CD4-positive, alpha-beta memory T cell (primary cell): ENCODE results near the gene MTHFD2L. TPM values are rescaled to one million over a fixed set of nuclear protein-coding genes. Genes with fewer than 3 reads are reported as not detected.

Experiments
- CTCF ChIA-PET: fragments of 350-600 bp; sonication (Branson Sonifier 250); formaldehyde crosslinking; loops from one replicate; lab custom pipeline; 2021; ENCODE audit warnings: inconsistent platforms; ENCODE audit not compliant: partially characterized antibody; lab: Charles Lee
- POLR2A ChIA-PET: fragments of 350-600 bp; sonication (Branson Sonifier 250); formaldehyde crosslinking; loops from one replicate; lab custom pipeline; 2021; ENCODE audit not compliant: partially characterized antibody; lab: Charles Lee
- DNase-seq, 5 donors: peaks; one replicate each; pipeline versions ENCODE4 v3.0.0 to v3.0.0-alpha.2; 2020 to 2022; ENCODE audit warnings: mixed read lengths in 1 of 5
- H3K27ac ChIP-seq: one replicate; pipeline ENCODE4 v1.7.0; 2013; ENCODE audit warnings: low read depth, low read length
- H3K27me3 ChIP-seq: 2 replicates; pipeline ENCODE4 v1.7.0; 2013; ENCODE audit warnings: mild to moderate bottlenecking, low read length, moderate library complexity; ENCODE audit not compliant: insufficient read depth
- H3K36me3 ChIP-seq: 2 replicates; pipeline ENCODE4 v1.7.0; 2013; ENCODE audit warnings: mild to moderate bottlenecking, low read length, moderate library complexity; ENCODE audit not compliant: insufficient read depth
- H3K4me1 ChIP-seq: 2 replicates; pipeline ENCODE4 v1.7.0; 2013; ENCODE audit warnings: mild to moderate bottlenecking, low read length, moderate library complexity; ENCODE audit not compliant: insufficient read depth
- H3K4me3 ChIP-seq, 2 donors: one replicate each; pipeline ENCODE4 v1.7.0; 2013; ENCODE audit warnings: low read length in 2 of 2, mild to moderate bottlenecking in 1 of 2
- H3K9me3 ChIP-seq, 2 donors: one replicate each; pipeline ENCODE4 v1.7.0; 2013; ENCODE audit warnings: low read length in 2 of 2, control low read depth in 1 of 2; ENCODE audit not compliant: control insufficient read depth in 1 of 2
- H3K27ac Mint-ChIP-seq, 7 donors: one replicate each; pipeline ENCODE4 v1.8.0; 2020 to 2021; ENCODE audit warnings: mixed read lengths in 7 of 7, mild to moderate bottlenecking in 6 of 7, inconsistent platforms in 3 of 7, moderate library complexity in 3 of 7
- H3K27me3 Mint-ChIP-seq, 2 donors: one replicate each; pipeline ENCODE4 v1.8.0; 2020 to 2021; ENCODE audit warnings: mixed read lengths in 2 of 2
- H3K36me3 Mint-ChIP-seq, 2 donors: one replicate each; pipeline ENCODE4 v1.8.0; 2020 to 2021; ENCODE audit warnings: mixed read lengths in 2 of 2, inconsistent platforms in 1 of 2, mild to moderate bottlenecking in 1 of 2
- H3K4me1 Mint-ChIP-seq, 4 donors: one replicate each; pipeline ENCODE4 v1.8.0; 2020 to 2021; ENCODE audit warnings: mixed read lengths in 4 of 4, mild to moderate bottlenecking in 1 of 4
- H3K4me3 Mint-ChIP-seq, 8 donors: one replicate each; pipeline ENCODE4 v1.8.0; 2020 to 2021; ENCODE audit warnings: mixed read lengths in 8 of 8, mild to moderate bottlenecking in 7 of 8, moderate library complexity in 6 of 8, inconsistent platforms in 3 of 8
- H3K9me3 Mint-ChIP-seq, 8 donors: one replicate each; pipeline ENCODE4 v1.8.0; 2020 to 2021; ENCODE audit warnings: mixed read lengths in 8 of 8, mild to moderate bottlenecking in 5 of 8, inconsistent platforms in 3 of 8, moderate library complexity in 1 of 8
- intact Hi-C: fragments of 100-400 bp; cut with micrococcal nuclease; formaldehyde crosslinking; loops from one replicate; pipeline ENCODE4 v1.15.1; 2023
- polyA plus RNA-seq, 2 donors: library from polyadenylated mRNA; unstranded; fragments of 300-500 nt; fragmentation: Illumina TruSeq; gene quantifications; one replicate each; pipeline ENCODE4 v1.2.3, GENCODE V29; 2021
- total RNA-seq, 2 experiments: library from RNA; stranded (reverse); gene quantifications; one replicate each; pipeline ENCODE4 v1.2.3, GENCODE V29; 2021

MTHFD2L gene
- total and polyA plus RNA-seq, 4 experiments from 2014 or later: 3.6 to 7.6 (median 6.0) TPM

DNA sequence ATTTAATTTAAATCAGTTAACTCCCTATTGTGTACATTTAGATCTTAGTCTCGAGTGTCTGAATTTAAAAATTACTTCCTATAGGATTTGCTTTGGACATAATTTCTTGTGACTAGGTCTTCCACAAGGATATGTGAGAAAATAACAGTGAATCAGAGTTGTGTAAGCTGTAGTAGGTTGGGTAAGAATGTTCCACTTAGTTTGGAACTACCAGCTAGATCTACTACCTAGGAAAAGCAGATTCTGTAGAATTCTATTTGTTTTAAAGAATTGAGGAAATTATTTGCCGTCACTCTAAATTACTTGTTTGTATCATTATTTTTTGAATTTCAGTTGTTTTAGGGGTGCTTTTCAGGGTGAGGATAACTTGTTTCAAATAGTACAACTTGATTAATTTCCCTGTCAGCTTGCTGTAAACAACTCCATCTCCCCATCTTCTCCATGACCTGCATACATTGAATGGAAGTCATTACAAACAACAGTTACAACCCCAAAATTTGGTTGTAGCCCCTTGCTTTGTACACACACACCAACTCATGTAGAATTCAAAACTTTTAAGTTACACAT lies 1.3 kb downstream of the MTHFD2L start:
- Histone ChIP-seq H3K4me3 (no peak overlapping the region), H3K27ac (no peak overlapping the region), H3K9me3 (no peaks in the 10 kb centered on the region), H3K36me3 (no peaks in the 10 kb centered on the region), H3K4me1 (peaks cover 17% of the 10 kb centered on the region), H3K27me3 (no peaks in the 10 kb centered on the region)
- POLR2A ChIA-PET: no interaction called here
- H3K36me3 Mint-ChIP-seq: peaks cover 18 to 21% of the 10 kb centered on the region in 2 donors
- peaks cover 13 to 27% (median 17%) of the 10 kb centered on the region in 4 donors for H3K4me1 Mint-ChIP-seq
- CTCF ChIA-PET: no interaction called here
- H3K9me3 Mint-ChIP-seq: peaks cover 0 to 2% (median 0%) of the 10 kb centered on the region in 8 donors
- peak overlapping the region; percentile 89 to 95 (median 92) for H3K4me3 Mint-ChIP-seq
- no peak for DNase-seq
- peak overlapping the region in 4 of 7 donors; percentile 44 to 95 (median 54) for H3K27ac Mint-ChIP-seq
- no peaks in the 10 kb centered on the region for H3K27me3 Mint-ChIP-seq
- intact Hi-C loops: loop anchor here (2.0 to 5.0 kb wide), 3 partner anchors 288 to 1356 kb away; partner anchors contain the start of genes ANKRD17, AREG, RCHY1 and THAP6

DNA sequence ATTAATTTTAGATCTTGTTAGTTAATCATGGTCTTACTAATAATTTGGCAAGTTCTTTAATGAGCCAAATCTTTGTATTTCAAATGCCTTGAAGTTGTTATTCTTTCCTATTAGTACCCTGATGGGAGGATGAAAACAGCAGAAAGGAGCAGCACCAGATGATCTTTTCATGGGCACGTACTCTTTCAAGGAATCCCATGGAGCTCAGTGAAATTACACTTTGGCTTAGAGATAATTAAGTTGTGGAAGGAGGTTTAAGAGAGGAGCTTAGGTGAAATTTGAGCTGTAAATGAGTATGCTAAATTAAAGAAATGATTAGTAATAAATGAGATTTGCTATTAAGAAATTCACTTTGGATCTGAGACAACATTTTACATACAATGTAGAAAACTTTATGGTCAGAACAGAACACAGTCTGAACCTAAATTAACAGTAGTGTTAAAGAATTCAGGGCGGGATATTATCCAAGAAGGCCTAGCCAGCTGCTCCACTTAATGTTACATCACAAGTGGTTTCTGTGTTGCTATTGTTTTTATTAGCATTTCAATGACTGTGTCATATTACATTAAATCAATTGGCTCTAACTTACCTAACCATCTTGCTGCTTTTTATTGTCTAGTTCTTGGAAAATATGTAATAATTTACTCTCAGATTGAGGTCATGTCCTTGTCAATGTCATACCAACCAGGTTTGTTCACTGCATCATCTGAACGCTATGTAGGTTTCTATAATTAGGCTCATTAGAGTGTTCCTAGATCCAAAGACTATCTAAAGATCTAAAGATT lies 3.9 kb downstream of the MTHFD2L start:
- Histone ChIP-seq H3K4me1 (peaks cover 17% of the 10 kb centered on the region), H3K36me3 (no peaks in the 10 kb centered on the region), H3K27me3 (no peaks in the 10 kb centered on the region), H3K9me3 (no peaks in the 10 kb centered on the region), H3K27ac (no peak overlapping the region), H3K4me3 (no peak overlapping the region)
- peaks cover 13 to 27% (median 18%) of the 10 kb centered on the region in 4 donors for H3K4me1 Mint-ChIP-seq
- intact Hi-C loops: no loop called here
- CTCF ChIA-PET: no interaction called here
- peaks cover 24 to 26% of the 10 kb centered on the region in 2 donors for H3K36me3 Mint-ChIP-seq
- peaks cover 0 to 2% (median 0%) of the 10 kb centered on the region in 8 donors for H3K9me3 Mint-ChIP-seq
- H3K4me3 Mint-ChIP-seq: no peak overlapping the region
- POLR2A ChIA-PET: no interaction called here
- DNase-seq: no peak
- H3K27me3 Mint-ChIP-seq: no peaks in the 10 kb centered on the region
- H3K27ac Mint-ChIP-seq: no peak overlapping the region

DNA sequence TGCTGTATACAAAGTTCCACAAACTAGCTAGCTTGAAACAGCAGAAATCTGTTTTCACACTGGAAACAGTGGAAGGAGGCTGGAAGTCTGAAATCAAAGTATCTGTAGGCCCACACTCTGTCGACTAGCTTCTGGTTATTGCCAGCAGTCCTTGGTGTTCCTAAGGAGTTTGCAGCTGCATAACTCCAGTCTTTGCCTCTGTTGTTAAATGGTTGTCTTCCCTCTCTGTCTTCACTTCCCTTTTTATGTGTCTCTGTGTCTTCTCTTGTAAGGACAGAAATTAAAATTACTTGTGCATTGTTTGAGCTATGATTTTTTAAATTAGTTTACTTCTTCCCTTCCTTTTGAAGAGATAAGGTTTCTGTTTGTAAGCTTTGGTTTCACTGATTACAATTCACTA lies 8.2 kb downstream of the MTHFD2L start:
- no peak for DNase-seq
- no peaks in the 10 kb centered on the region for H3K9me3 Mint-ChIP-seq

DNA sequence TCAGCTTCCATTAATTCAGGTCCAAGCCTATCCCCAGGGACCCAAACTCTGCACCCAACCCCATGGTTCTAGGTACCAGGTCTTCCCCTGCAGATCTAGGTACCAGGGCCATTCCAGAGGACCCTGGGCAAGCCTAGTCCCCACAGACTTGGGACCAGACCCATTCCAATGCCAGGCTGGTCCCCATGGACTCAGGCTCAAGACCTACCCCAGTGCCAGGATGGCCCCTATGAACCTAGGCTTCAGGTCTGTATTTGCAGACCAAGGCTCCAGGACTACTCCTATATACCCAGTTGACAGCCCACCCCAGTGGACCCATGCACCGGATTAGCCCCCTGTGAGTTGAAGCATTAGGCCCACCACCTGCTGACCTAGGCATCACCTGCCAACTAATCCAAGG lies 8.9 kb downstream of the MTHFD2L start:
- DNase-seq: no peak
- no peaks in the 10 kb centered on the region for H3K36me3 ChIP-seq
- H3K27me3 Mint-ChIP-seq: no peaks in the 10 kb centered on the region
- CTCF ChIA-PET: interaction anchor here (1.0 kb wide), 1 partner anchor 10 kb away, joined by 3 read pairs; no protein-coding TSS in a partner anchor
- H3K9me3 ChIP-seq: no peaks in the 10 kb centered on the region
- peaks cover 12 to 14% of the 10 kb centered on the region in 2 donors for H3K36me3 Mint-ChIP-seq
- H3K4me1 Mint-ChIP-seq: peaks cover 0 to 1% (median 0%) of the 10 kb centered on the region in 4 donors
- H3K27ac Mint-ChIP-seq: no peak overlapping the region
- H3K27ac ChIP-seq: no peak overlapping the region
- no peaks in the 10 kb centered on the region for H3K9me3 Mint-ChIP-seq
- H3K4me3 ChIP-seq: no peak overlapping the region
- no peaks in the 10 kb centered on the region for H3K4me1 ChIP-seq
- intact Hi-C loops: no loop called here
- no peak overlapping the region for H3K4me3 Mint-ChIP-seq
- POLR2A ChIA-PET: interaction anchor here (0.5 kb wide), 1 partner anchor 25 kb away, joined by 3 read pairs; no protein-coding TSS in a partner anchor
- H3K27me3 ChIP-seq: no peaks in the 10 kb centered on the region

More for the DNA sequence above, 8.2 kb downstream of the MTHFD2L start:
- no peaks in the 10 kb centered on the region for H3K27me3 Mint-ChIP-seq
- no peak overlapping the region for H3K27ac Mint-ChIP-seq
- CTCF ChIA-PET: interaction anchor here (1.0 kb wide), 1 partner anchor 9 kb away, joined by 3 read pairs; no protein-coding TSS in a partner anchor
- Histone ChIP-seq H3K36me3 (no peaks in the 10 kb centered on the region), H3K27ac (no peak overlapping the region), H3K27me3 (no peaks in the 10 kb centered on the region), H3K4me3 (no peak overlapping the region), H3K4me1 (no peaks in the 10 kb centered on the region), H3K9me3 (no peaks in the 10 kb centered on the region)
- POLR2A ChIA-PET: no interaction called here
- peaks cover 18 to 21% of the 10 kb centered on the region in 2 donors for H3K36me3 Mint-ChIP-seq
- intact Hi-C loops: no loop called here
- H3K4me1 Mint-ChIP-seq: peaks cover 0 to 1% (median 0%) of the 10 kb centered on the region in 4 donors
- no peak overlapping the region for H3K4me3 Mint-ChIP-seq

DNA sequence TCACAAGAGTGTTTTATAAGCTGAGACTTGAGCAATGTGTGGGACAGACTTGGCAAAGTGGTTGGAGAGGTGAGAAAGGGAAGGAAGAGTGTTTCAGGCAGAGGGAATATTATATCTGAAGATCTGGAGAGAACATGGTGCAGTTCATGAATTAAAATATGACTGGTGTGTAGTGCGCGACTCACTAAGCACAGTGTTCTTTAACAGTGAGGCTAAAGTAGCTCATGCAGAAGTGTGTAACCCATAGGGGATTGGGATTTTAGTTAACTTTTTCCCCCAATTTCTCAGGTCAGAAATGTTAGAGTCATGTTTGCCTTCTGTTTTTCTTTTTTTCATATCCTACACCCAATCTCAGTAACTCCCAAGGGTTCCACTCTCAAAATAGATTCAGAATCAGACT lies 9.7 kb downstream of the MTHFD2L start:
- Mint-ChIP-seq H3K27me3 (no peaks in the 10 kb centered on the region), H3K27ac (no peak overlapping the region), H3K4me1 (peaks cover 0 to 1% (median 0%) of the 10 kb centered on the region in 4 donors), H3K4me3 (no peak overlapping the region), H3K9me3 (no peaks in the 10 kb centered on the region), H3K36me3 (peaks cover 5 to 11% of the 10 kb centered on the region in 2 donors)
- Histone ChIP-seq H3K27me3 (no peaks in the 10 kb centered on the region), H3K36me3 (no peaks in the 10 kb centered on the region), H3K9me3 (no peaks in the 10 kb centered on the region), H3K4me1 (no peaks in the 10 kb centered on the region), H3K27ac (no peak overlapping the region), H3K4me3 (no peak overlapping the region)
- POLR2A ChIA-PET: no interaction called here
- no peak for DNase-seq
- intact Hi-C loops: no loop called here
- CTCF ChIA-PET: no interaction called here

DNA sequence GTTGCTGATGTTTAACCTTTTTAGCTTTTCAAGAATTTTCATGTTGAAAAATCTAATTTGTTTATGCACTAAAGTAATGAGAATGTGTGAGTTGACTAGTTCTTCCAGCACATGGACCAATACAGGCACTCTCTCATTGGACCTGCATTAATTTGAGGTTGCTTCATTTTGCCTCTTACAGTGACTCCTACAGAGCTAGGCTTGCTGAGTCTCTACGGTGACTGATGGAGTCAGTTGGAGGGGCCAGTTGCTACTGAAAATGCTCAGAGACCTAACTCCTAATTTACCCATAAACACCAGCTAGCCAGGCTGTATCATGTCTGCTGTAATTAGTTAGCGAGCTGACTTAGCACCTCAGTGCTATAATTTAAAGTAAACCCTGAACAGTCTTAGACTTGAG lies 10.9 kb downstream of the MTHFD2L start:
- intact Hi-C loops: no loop called here
- Mint-ChIP-seq H3K27ac (no peak overlapping the region), H3K4me3 (no peak overlapping the region), H3K4me1 (peaks cover 0 to 1% (median 0%) of the 10 kb centered on the region in 4 donors), H3K36me3 (peaks cover 3 to 11% of the 10 kb centered on the region in 2 donors), H3K9me3 (no peaks in the 10 kb centered on the region), H3K27me3 (no peaks in the 10 kb centered on the region)
- ChIA-PET CTCF (no interaction called here), POLR2A (no interaction called here)
- Histone ChIP-seq H3K9me3 (no peaks in the 10 kb centered on the region), H3K4me3 (no peak overlapping the region), H3K27ac (no peak overlapping the region), H3K27me3 (no peaks in the 10 kb centered on the region), H3K36me3 (no peaks in the 10 kb centered on the region), H3K4me1 (no peaks in the 10 kb centered on the region)
- no peak for DNase-seq

DNA sequence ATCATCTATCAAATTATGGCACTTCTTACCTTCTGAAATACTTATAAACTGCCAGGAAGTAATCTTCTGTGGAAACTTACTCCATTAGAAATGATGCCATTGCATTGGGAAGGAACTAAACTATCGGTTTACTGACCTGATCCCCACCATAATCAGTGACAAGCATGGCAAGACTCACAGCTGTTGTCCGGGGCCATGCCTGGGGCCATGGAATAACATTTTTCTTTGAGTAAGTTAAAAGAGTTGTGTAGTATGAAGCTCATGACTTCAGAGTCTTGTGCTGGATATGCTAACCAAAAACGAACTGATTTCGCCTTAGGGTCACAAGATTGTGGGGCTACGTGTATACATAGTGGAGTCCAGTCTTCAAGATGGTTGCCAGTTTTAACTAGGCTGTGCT lies 15.4 kb downstream of the MTHFD2L start:
- Histone ChIP-seq H3K9me3 (no peaks in the 10 kb centered on the region), H3K27me3 (no peaks in the 10 kb centered on the region), H3K4me3 (no peak overlapping the region), H3K36me3 (no peaks in the 10 kb centered on the region), H3K4me1 (no peaks in the 10 kb centered on the region), H3K27ac (no peak overlapping the region)
- no peak overlapping the region for H3K27ac Mint-ChIP-seq
- ChIA-PET POLR2A (no interaction called here), CTCF (no interaction called here)
- intact Hi-C loops: no loop called here
- DNase-seq: no peak
- H3K4me3 Mint-ChIP-seq: no peak overlapping the region
- no peaks in the 10 kb centered on the region for H3K4me1 Mint-ChIP-seq
- H3K27me3 Mint-ChIP-seq: no peaks in the 10 kb centered on the region
- no peaks in the 10 kb centered on the region for H3K9me3 Mint-ChIP-seq
- H3K36me3 Mint-ChIP-seq: peaks cover 0 to 9% of the 10 kb centered on the region in 2 donors
